ENCODE measurements around the gene C10orf95. TPM values are rescaled to one million over a fixed set of nuclear protein-coding genes. Genes with fewer than 3 reads are reported as not detected.

Gene C10orf95
- total RNA-seq, 1 donor from 2014 or later = 0.22 TPM

DNA sequence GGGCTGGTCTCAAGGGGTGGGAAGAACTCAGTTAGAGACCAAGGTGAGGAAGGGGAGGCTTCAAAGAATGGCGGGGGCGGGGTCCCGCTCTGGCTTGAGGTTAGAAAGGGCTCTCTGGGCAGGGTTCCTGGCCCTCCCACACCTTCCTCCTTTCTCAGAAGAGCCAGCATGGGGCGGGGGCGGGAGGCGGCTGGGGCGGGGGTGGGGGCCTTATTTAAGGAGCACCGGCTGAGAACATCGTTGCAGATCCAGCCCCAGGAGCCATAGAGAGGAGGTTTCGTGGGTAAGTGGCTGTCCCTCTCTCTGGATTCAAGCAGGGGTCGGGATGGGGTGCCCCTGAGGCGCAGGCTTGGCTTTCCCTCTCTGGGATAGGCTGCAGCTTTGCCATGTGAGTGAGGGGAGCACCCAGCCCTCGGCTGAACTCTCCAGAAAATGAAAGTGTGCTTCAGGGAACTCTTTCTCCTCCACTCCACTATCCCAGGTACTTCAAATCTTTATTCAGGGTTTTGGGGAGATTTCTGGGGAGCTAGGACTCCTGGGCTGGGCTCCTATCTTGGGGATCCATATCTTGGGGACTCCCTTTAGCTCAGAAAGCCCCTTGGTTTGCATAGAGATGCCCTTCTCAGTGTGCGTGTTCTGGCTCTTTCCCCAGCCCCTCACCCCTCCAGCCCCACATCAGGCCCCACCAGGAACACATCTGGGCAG lies 15.7 kb downstream of the C10orf95 start:
- no peak for DNase-seq (ENCODE audit: low spot score)

- DNase-seq (ENCODE audit: low spot score) = no peak
Observed at GRCh38 chr10:102435133-102435497, 16.2 kb downstream of the C10orf95 start.

DNA sequence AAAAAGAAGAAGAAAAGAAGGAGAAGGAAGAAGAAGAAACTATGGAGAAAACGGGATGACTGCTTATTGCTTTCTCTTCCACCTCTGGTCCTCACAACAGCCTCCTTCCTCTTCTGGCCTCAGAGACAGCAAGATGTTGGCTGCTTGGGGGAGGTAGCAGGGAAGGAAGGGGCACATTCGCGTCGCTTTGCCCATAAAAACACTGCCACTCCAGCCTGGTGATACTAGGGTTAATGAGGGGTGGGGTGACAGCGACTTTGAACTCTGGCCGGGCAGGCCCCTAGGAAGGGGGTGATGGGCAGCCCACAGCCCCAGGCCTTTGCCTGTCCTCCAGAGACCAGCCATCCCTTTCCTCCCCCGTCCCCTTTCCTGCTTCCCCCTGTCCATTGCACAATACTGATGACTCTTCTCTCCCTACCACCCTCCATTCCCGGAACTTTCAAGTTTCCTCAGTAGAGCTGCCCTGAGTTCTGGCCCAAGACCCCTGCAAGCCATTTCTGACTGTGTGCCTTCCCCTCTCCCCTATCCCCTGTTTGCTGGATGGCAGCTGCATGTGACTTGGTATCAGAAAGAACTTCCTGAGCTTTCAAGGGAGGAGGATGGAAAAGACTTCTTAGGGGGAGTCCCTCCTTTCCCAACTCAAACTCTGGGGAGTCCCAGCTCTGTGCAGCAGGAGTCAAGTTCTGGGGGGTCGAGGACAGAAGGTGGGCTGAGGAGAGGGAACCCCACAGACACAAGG lies 16.8 kb downstream of the C10orf95 start:
- no peak for DNase-seq (ENCODE audit: low spot score)

DNA sequence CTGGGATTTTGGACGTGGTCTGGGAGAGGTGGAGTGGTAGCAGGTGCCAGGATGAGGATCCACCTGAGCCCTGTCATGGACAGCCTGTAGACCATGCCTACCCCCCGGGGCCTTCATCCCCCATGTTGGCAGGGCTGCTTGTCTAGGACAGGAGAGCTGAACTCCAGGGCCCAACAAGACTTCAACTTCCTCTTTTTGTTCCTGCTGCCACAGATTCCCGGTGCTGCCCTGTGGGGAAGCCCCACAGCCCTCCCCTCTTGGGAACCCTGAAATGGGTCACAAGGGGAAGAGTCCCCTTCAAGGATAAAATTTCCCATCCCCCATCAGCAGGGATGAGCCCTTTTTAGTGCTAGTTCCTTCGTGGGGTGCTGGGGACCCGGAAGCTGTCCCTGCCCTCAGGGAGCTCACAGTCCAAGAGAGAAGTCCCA lies 17.7 kb downstream of the C10orf95 start:
- DNase-seq (ENCODE audit: low spot score) = no peak

- DNase-seq (ENCODE audit: low spot score) = peak; percentile 98
Observed at GRCh38 chr10:102432162-102432950, 19.0 kb downstream of the C10orf95 start, which contains the start of gene CUEDC2. CUEDC2 (minus strand) TSS chr10:102432574; CDS start chr10:102425188, 7,386 bp downstream.

GRCh38 chr10:102431452-102432124 lies 19.8 kb downstream of the C10orf95 start:
- no peak for DNase-seq (ENCODE audit: low spot score)

DNA sequence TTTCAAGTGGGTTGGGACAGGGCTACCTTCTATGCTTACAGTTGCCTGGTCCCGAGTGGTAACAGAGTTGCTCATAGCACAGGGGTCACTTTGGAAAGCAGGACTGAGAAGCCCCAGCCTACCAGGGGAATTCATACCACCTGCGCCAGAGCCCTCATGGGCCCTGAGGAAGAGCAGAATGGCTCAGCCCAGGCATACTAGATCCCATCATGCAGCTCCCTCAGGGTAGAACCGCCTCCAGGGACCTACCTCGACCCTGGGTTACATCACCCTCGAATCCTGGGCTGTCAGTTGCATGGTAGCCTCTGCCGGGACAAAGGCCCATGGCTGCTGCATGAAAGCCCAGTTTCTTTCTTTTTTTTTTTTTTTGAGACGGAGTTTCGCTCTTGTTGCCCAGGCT lies 21.9 kb downstream of the C10orf95 start:
- no peak for DNase-seq (ENCODE audit: low spot score)

- no peak for DNase-seq (ENCODE audit: low spot score)
Observed at GRCh38 chr10:102426803-102427287, 24.5 kb downstream of the C10orf95 start.

- no peak for DNase-seq (ENCODE audit: low spot score)
Observed at GRCh38 chr10:102425444-102425843, 25.9 kb downstream of the C10orf95 start.

- DNase-seq (ENCODE audit: low spot score) = no peak
Observed at GRCh38 chr10:102424916-102425315, 26.4 kb downstream of the C10orf95 start.

GRCh38 chr10:102424145-102424544 lies 27.2 kb downstream of the C10orf95 start:
- no peak for DNase-seq (ENCODE audit: low spot score)

GRCh38 chr10:102423372-102423968 lies 27.9 kb downstream of the C10orf95 start:
- DNase-seq (ENCODE audit: low spot score) = no peak

GRCh38 chr10:102422545-102423129 lies 28.7 kb downstream of the C10orf95 start:
- peak; percentile 95 for DNase-seq (ENCODE audit: low spot score)

GRCh38 chr10:102421757-102422512 lies 29.4 kb downstream of the C10orf95 start:
- DNase-seq (ENCODE audit: low spot score) = no peak

GRCh38 chr10:102421507-102421756 lies 29.9 kb downstream of the C10orf95 start:
- DNase-seq (ENCODE audit: low spot score) = no peak

DNA sequence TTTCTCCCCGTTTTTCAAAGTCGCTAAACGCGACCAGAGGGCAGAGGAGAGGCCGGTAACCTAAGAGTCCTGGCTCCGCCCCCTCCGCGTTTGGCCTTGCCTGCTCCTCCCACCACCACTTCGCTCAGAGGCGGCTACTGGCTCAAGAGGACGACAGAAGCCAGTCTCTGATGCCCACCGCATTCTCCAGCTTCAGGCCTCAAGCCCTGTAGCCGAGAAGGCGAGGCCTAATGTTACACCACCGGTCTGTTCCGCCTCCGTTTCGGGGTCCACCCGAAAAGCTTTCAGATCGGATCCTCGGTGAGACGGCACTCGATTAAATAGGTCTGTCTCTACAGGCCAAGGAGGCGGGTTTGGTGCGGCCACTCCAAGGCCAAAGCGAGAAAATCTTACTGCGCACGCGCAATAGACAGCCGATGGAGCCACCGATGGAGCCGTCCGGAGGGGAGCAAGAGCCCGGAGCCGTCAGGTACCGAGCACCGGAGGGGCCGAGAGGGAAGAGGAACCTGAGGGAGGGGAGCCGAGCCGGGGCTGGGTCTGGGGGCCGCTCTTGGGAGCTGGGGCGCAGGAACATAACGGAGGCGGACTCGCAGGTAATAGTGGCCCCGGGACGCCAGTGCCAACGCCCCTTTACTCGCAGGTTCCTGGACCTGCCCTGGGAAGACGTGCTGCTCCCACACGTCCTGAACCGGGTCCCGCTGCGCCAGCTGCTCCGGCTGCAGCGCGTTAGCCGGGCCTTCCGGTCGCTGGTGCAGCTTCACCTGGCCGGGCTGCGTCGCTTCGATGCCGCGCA lies 30.4 kb downstream of the C10orf95 start, which contains the start of gene FBXL15:
Gene FBXL15 (plus strand): TSS at position 123 of the 793 bp plus-strand sequence. CDS start 294 bp downstream, at position 417.
- DNase-seq (ENCODE audit: low spot score) = peak; percentile 99

GRCh38 chr10:102420181-102420713 lies 31.1 kb downstream of the C10orf95 start:
- DNase-seq (ENCODE audit: low spot score) = no peak
